ENCODE measurements around the gene GPR107. TPM values are rescaled to one million over a fixed set of nuclear protein-coding genes. Genes with fewer than 3 reads are reported as not detected.
"Not testable (repeated sequence)": the region's sequence is repeated elsewhere in the genome, so short reads cannot be mapped to it uniquely, and the experiment has no call there.

GPR107 gene
- total and polyA plus RNA-seq, 3 experiments from 2014 or later = 4.2 to 21.4 (median 21.3) TPM

GRCh38 chr9:130015353-130016019 is 38.2 kb upstream of the GPR107 start:
- no peak overlapping the region for H3K4me3 Mint-ChIP-seq
- no peaks in the 10 kb centered on the region for H3K36me3 ChIP-seq (ENCODE audit: insufficient read depth, low read length)
- POLR2A ChIA-PET = no interaction called here
- H3K9me3 Mint-ChIP-seq = peaks cover 0 to 4% (median 0%) of the 10 kb centered on the region in 5 donors
- peaks cover 23% of the 10 kb centered on the region for H3K4me1 ChIP-seq (ENCODE audit: insufficient read depth, low read length)
- no peak overlapping the region for H3K4me3 ChIP-seq (ENCODE audit: low read length)
- no peaks in the 10 kb centered on the region for H3K27me3 Mint-ChIP-seq
- peaks cover 11 to 39% (median 15%) of the 10 kb centered on the region in 3 donors for H3K36me3 Mint-ChIP-seq
- CTCF ChIA-PET = no interaction called here
- no peak overlapping the region for H3K27ac ChIP-seq (ENCODE audit: low read depth, low read length)
- peak overlapping the region in 6 of 8 donors; percentile 22 to 51 (median 44) for H3K27ac Mint-ChIP-seq
- H3K4me1 Mint-ChIP-seq = peaks cover 66 to 86% (median 83%) of the 10 kb centered on the region in 3 donors
- DNase-seq = no peak
- no peaks in the 10 kb centered on the region for H3K27me3 ChIP-seq (ENCODE audit: insufficient read depth, low read length, poor library complexity, severe bottlenecking)
- H3K9me3 ChIP-seq (ENCODE audit: low read length) = no peaks in the 10 kb centered on the region

GRCh38 chr9:130017076-130017475 is 36.6 kb upstream of the GPR107 start:
- POLR2A ChIA-PET = no interaction called here
- DNase-seq = no peak
- peaks cover 69 to 86% (median 83%) of the 10 kb centered on the region in 3 donors for H3K4me1 Mint-ChIP-seq
- Histone ChIP-seq H3K27ac (ENCODE audit: low read depth, low read length) (no peak overlapping the region), H3K36me3 (ENCODE audit: insufficient read depth, low read length) (no peaks in the 10 kb centered on the region), H3K4me1 (ENCODE audit: insufficient read depth, low read length) (peaks cover 24% of the 10 kb centered on the region), H3K27me3 (ENCODE audit: insufficient read depth, low read length, poor library complexity, severe bottlenecking) (no peaks in the 10 kb centered on the region), H3K4me3 (ENCODE audit: low read length) (no peak overlapping the region), H3K9me3 (ENCODE audit: low read length) (no peaks in the 10 kb centered on the region)
- H3K27ac Mint-ChIP-seq = peak overlapping the region; percentile 81 to 95 (median 92)
- H3K9me3 Mint-ChIP-seq = peaks cover 0 to 4% (median 0%) of the 10 kb centered on the region in 5 donors
- peak overlapping the region in 5 of 7 donors; percentile 7 to 44 (median 41) for H3K4me3 Mint-ChIP-seq
- no peaks in the 10 kb centered on the region for H3K27me3 Mint-ChIP-seq
- CTCF ChIA-PET = interaction anchor here (1.1 to 2.3 kb wide), 2 partner anchors 21 to 126 kb away, joined by 3 to 12 read pairs; no protein-coding TSS in a partner anchor
- H3K36me3 Mint-ChIP-seq = peaks cover 11 to 43% (median 12%) of the 10 kb centered on the region in 3 donors

GRCh38 chr9:130017510-130017909 is 36.2 kb upstream of the GPR107 start:
- not testable (repeated sequence) for H3K27ac ChIP-seq (ENCODE audit: low read depth, low read length); H3K9me3 ChIP-seq (ENCODE audit: low read length); H3K36me3 ChIP-seq (ENCODE audit: insufficient read depth, low read length); H3K27me3 Mint-ChIP-seq; H3K27me3 ChIP-seq (ENCODE audit: insufficient read depth, low read length, poor library complexity, severe bottlenecking); H3K9me3 Mint-ChIP-seq; DNase-seq; H3K4me3 ChIP-seq (ENCODE audit: low read length)
- peaks cover 11 to 44% (median 12%) of the 10 kb centered on the region in 3 donors for H3K36me3 Mint-ChIP-seq
- CTCF ChIA-PET = interaction anchor here (0.7 to 2.3 kb wide), 2 partner anchors 21 to 88 kb away, joined by 3 to 12 read pairs; no protein-coding TSS in a partner anchor
- peaks cover 25% of the 10 kb centered on the region for H3K4me1 ChIP-seq (ENCODE audit: insufficient read depth, low read length)
- peaks cover 69 to 86% (median 84%) of the 10 kb centered on the region in 3 donors for H3K4me1 Mint-ChIP-seq
- POLR2A ChIA-PET = interaction anchor here (0.6 kb wide), 1 partner anchor 51 kb away, joined by 3 read pairs; no protein-coding TSS in a partner anchor
- H3K27ac Mint-ChIP-seq = peak overlapping the region in 7 of 8 donors; percentile 81 to 94 (median 92)
- H3K4me3 Mint-ChIP-seq = peak overlapping the region in 1 of 7 donors; percentile 27

GRCh38 chr9:130018265-130018664 is 35.4 kb upstream of the GPR107 start:
- Mint-ChIP-seq H3K27ac (peak overlapping the region in 7 of 8 donors; percentile 17 to 93 (median 60)), H3K36me3 (peaks cover 11 to 48% (median 12%) of the 10 kb centered on the region in 3 donors), H3K9me3 (peaks cover 0 to 4% (median 0%) of the 10 kb centered on the region in 5 donors), H3K4me1 (peaks cover 70 to 86% (median 84%) of the 10 kb centered on the region in 3 donors), H3K27me3 (no peaks in the 10 kb centered on the region), H3K4me3 (no peak overlapping the region)
- Histone ChIP-seq H3K4me3 (ENCODE audit: low read length) (no peak overlapping the region), H3K4me1 (ENCODE audit: insufficient read depth, low read length) (peaks cover 33% of the 10 kb centered on the region), H3K36me3 (ENCODE audit: insufficient read depth, low read length) (no peaks in the 10 kb centered on the region), H3K27me3 (ENCODE audit: insufficient read depth, low read length, poor library complexity, severe bottlenecking) (no peaks in the 10 kb centered on the region), H3K9me3 (ENCODE audit: low read length) (no peaks in the 10 kb centered on the region), H3K27ac (ENCODE audit: low read depth, low read length) (no peak overlapping the region)
- no peak for DNase-seq
- ChIA-PET CTCF (interaction anchor here (0.7 to 2.3 kb wide), 2 partner anchors 20 to 87 kb away, joined by 3 to 12 read pairs; no protein-coding TSS in a partner anchor), POLR2A (interaction anchor here (0.6 kb wide), 1 partner anchor 108 kb away, joined by 3 read pairs; no protein-coding TSS in a partner anchor)

- Mint-ChIP-seq H3K27ac (peak overlapping the region; percentile 75 to 93 (median 78)), H3K36me3 (peaks cover 11 to 50% (median 12%) of the 10 kb centered on the region in 3 donors), H3K9me3 (peaks cover 0 to 4% (median 0%) of the 10 kb centered on the region in 5 donors), H3K4me3 (peak overlapping the region in 5 of 7 donors; percentile 22 to 53 (median 43)), H3K4me1 (peaks cover 76 to 89% (median 89%) of the 10 kb centered on the region in 3 donors), H3K27me3 (peaks cover 0 to 1% of the 10 kb centered on the region in 2 donors)
- Histone ChIP-seq H3K27ac (ENCODE audit: low read depth, low read length) (no peak overlapping the region), H3K9me3 (ENCODE audit: low read length) (no peaks in the 10 kb centered on the region), H3K4me3 (ENCODE audit: low read length) (no peak overlapping the region), H3K27me3 (ENCODE audit: insufficient read depth, low read length, poor library complexity, severe bottlenecking) (no peaks in the 10 kb centered on the region), H3K4me1 (ENCODE audit: insufficient read depth, low read length) (peaks cover 41% of the 10 kb centered on the region), H3K36me3 (ENCODE audit: insufficient read depth, low read length) (no peaks in the 10 kb centered on the region)
- CTCF ChIA-PET = no interaction called here
- no peak for DNase-seq
- POLR2A ChIA-PET = no interaction called here
Measured at GRCh38 chr9:130020618-130021017, 33.1 kb upstream of the GPR107 start.

- H3K27me3 ChIP-seq (ENCODE audit: insufficient read depth, low read length, poor library complexity, severe bottlenecking) = no peaks in the 10 kb centered on the region
- H3K9me3 Mint-ChIP-seq = peaks cover 0 to 4% (median 0%) of the 10 kb centered on the region in 5 donors
- H3K4me1 ChIP-seq (ENCODE audit: insufficient read depth, low read length) = peaks cover 44% of the 10 kb centered on the region
- no peaks in the 10 kb centered on the region for H3K36me3 ChIP-seq (ENCODE audit: insufficient read depth, low read length)
- ChIA-PET CTCF (no interaction called here), POLR2A (no interaction called here)
- H3K9me3 ChIP-seq (ENCODE audit: low read length) = no peaks in the 10 kb centered on the region
- peaks cover 0 to 1% of the 10 kb centered on the region in 2 donors for H3K27me3 Mint-ChIP-seq
- no peak overlapping the region for H3K27ac ChIP-seq (ENCODE audit: low read depth, low read length)
- H3K4me3 Mint-ChIP-seq = peak overlapping the region in 4 of 7 donors; percentile 33 to 53 (median 44)
- H3K4me1 Mint-ChIP-seq = peaks cover 79 to 93% (median 93%) of the 10 kb centered on the region in 3 donors
- peak overlapping the region; percentile 75 to 93 (median 78) for H3K27ac Mint-ChIP-seq
- DNase-seq = no peak
- H3K36me3 Mint-ChIP-seq = peaks cover 9 to 51% (median 12%) of the 10 kb centered on the region in 3 donors
- H3K4me3 ChIP-seq (ENCODE audit: low read length) = no peak overlapping the region
Measured at GRCh38 chr9:130021123-130021522, 32.6 kb upstream of the GPR107 start.

GRCh38 chr9:130021842-130022241 is 31.9 kb upstream of the GPR107 start:
- Mint-ChIP-seq H3K4me3 (peak overlapping the region in 3 of 7 donors; percentile 24 to 83 (median 47)), H3K36me3 (peaks cover 2 to 44% (median 7%) of the 10 kb centered on the region in 3 donors), H3K4me1 (peaks cover 81 to 93% (median 93%) of the 10 kb centered on the region in 3 donors), H3K27ac (peak overlapping the region in 6 of 8 donors; percentile 63 to 95 (median 76))
- H3K27ac ChIP-seq (ENCODE audit: low read depth, low read length); POLR2A ChIA-PET; H3K9me3 ChIP-seq (ENCODE audit: low read length); H3K27me3 ChIP-seq (ENCODE audit: insufficient read depth, low read length, poor library complexity, severe bottlenecking); H3K9me3 Mint-ChIP-seq; CTCF ChIA-PET; H3K36me3 ChIP-seq (ENCODE audit: insufficient read depth, low read length); H3K27me3 Mint-ChIP-seq; H3K4me3 ChIP-seq (ENCODE audit: low read length): not testable (repeated sequence)
- DNase-seq = peak in 1 of 5 donors; percentile 11
- peaks cover 51% of the 10 kb centered on the region for H3K4me1 ChIP-seq (ENCODE audit: insufficient read depth, low read length)

Measured in CD8-positive, alpha-beta memory T cell (primary cell).